RWPE2 (cell line): ENCODE results near the gene POGLUT3.

Source experiments
- ATAC-seq: fragments of 200-7000 bp; cut with Tn5 transposase; 3 replicates; pipeline ENCODE4 v1.9.1; 2021; ENCODE audit warnings: low read depth
- DNase-seq: peaks from one replicate; pipeline ENCODE4 v3.0.0-alpha.2; 2020; ENCODE audit warnings: low spot score
- H3K27ac ChIP-seq: fragments of 450-650 bp; 2 replicates; pipeline ENCODE4 v1.5.1; 2017; ENCODE audit warnings: mild to moderate bottlenecking; ENCODE audit not compliant: poor library complexity, severe bottlenecking
- H3K27me3 ChIP-seq: fragments of 250-450 bp; sonication (Bioruptor Pico); 2 replicates; pipeline ENCODE4 v1.5.1; 2021; ENCODE audit warnings: mild to moderate bottlenecking, moderate library complexity; ENCODE audit not compliant: insufficient read depth, poor library complexity, severe bottlenecking
- H3K36me3 ChIP-seq: fragments of 250-450 bp; sonication (Bioruptor Pico); 2 replicates; pipeline ENCODE4 v1.5.1; 2020; ENCODE audit warnings: low read depth, mild to moderate bottlenecking, moderate library complexity
- H3K4me1 ChIP-seq: fragments of 250-450 bp; sonication (Bioruptor Pico); 2 replicates; pipeline ENCODE4 v1.5.1; 2021; ENCODE audit warnings: mild to moderate bottlenecking, moderate library complexity; ENCODE audit not compliant: insufficient read depth, poor library complexity, severe bottlenecking
- H3K4me3 ChIP-seq: fragments of 250-450 bp; sonication (Bioruptor Pico); 2 replicates; pipeline ENCODE4 v1.5.1; 2021; ENCODE audit warnings: mild to moderate bottlenecking, moderate library complexity; ENCODE audit not compliant: severe bottlenecking
- H3K9me3 ChIP-seq: fragments of 250-450 bp; sonication (Bioruptor Pico); 2 replicates; pipeline ENCODE4 v1.5.1; 2021; ENCODE audit warnings: mild to moderate bottlenecking, moderate library complexity; ENCODE audit not compliant: severe bottlenecking
- CTCF ChIP-seq: fragments of 450-650 bp; IDR thresholded peaks from one replicate; pipeline ENCODE4 v1.5.1; 2017; ENCODE audit warnings: mild to moderate bottlenecking, moderate library complexity; ENCODE audit not compliant: poor library complexity, severe bottlenecking

The POGLUT3 gene

GRCh38 chr11:108508653-108509593, 10.7 kb upstream of the POGLUT3 start:
- ATAC-seq (no peak), DNase-seq (no peak)
- no peaks in the 10 kb centered on the region for H3K36me3 ChIP-seq
- no peak overlapping the region for H3K27ac ChIP-seq
- no peaks in the 10 kb centered on the region for H3K4me1 ChIP-seq
- H3K27me3 ChIP-seq = no peaks in the 10 kb centered on the region
- no peaks in the 10 kb centered on the region for H3K9me3 ChIP-seq
- H3K4me3 ChIP-seq = no peak overlapping the region
- TF ChIP-seq CTCF = no peak

- no peaks in the 10 kb centered on the region for H3K27me3 ChIP-seq
- no peak overlapping the region for H3K4me3 ChIP-seq
- no peak for TF ChIP-seq CTCF
- H3K9me3 ChIP-seq = no peaks in the 10 kb centered on the region
- no peaks in the 10 kb centered on the region for H3K36me3 ChIP-seq
- H3K4me1 ChIP-seq = peaks cover 5% of the 10 kb centered on the region
- no peak overlapping the region for H3K27ac ChIP-seq
- DNase-seq = no peak
- ATAC-seq = no peak
These were observed 3.2 kb upstream of the POGLUT3 start for GRCh38 chr11:108501396-108501795.

GRCh38 chr11:108500721-108501120, 2.5 kb upstream of the POGLUT3 start:
- Histone ChIP-seq H3K27me3 (no peaks in the 10 kb centered on the region), H3K27ac (no peak overlapping the region), H3K4me3 (no peak overlapping the region), H3K36me3 (no peaks in the 10 kb centered on the region), H3K9me3 (no peaks in the 10 kb centered on the region), H3K4me1 (peaks cover 5% of the 10 kb centered on the region)
- no peak for TF ChIP-seq CTCF
- DNase-seq (no peak), ATAC-seq (no peak)

- no peak for ATAC-seq
These were observed 2.0 kb upstream of the POGLUT3 start for GRCh38 chr11:108500169-108500568.

More at GRCh38 chr11:108500169-108500568, 2.0 kb upstream of the POGLUT3 start:
- TF ChIP-seq CTCF = no peak
- no peak overlapping the region for H3K4me3 ChIP-seq
- no peaks in the 10 kb centered on the region for H3K27me3 ChIP-seq
- peaks cover 5% of the 10 kb centered on the region for H3K4me1 ChIP-seq
- no peaks in the 10 kb centered on the region for H3K36me3 ChIP-seq
- no peak for DNase-seq
- H3K27ac ChIP-seq = no peak overlapping the region
- H3K9me3 ChIP-seq = no peaks in the 10 kb centered on the region
